ENCODE measurements around the gene ZCCHC14.
"Not testable (repeated sequence)": the region's sequence is repeated elsewhere in the genome, so short reads cannot be mapped to it uniquely, and the experiment has no call there.

The ZCCHC14 gene

DNA sequence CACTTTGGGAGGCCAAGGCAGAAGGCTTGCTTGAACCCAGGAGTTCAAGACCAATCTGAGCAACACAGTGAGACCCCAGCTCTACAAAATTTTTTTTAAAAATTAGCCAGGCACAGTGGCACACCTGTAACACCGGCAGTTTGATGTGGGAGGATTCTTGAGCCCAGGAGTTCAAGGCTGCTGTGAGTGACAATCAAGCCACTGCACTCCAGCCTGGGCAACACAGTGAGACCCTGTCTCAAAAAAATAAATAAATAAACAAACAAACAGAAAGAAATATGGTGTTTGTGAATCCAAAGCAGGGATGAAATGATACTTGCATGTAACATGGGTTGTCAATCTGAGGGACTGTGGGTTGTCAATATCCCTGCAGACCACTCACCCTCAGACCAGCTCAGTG lies 125.9 kb downstream of the ZCCHC14 start:
- H3K9me3 ChIP-seq (ENCODE audit: control insufficient read depth, insufficient read depth, low read length) = no peaks in the 10 kb centered on the region
- TF ChIP-seq, protein P1, sequence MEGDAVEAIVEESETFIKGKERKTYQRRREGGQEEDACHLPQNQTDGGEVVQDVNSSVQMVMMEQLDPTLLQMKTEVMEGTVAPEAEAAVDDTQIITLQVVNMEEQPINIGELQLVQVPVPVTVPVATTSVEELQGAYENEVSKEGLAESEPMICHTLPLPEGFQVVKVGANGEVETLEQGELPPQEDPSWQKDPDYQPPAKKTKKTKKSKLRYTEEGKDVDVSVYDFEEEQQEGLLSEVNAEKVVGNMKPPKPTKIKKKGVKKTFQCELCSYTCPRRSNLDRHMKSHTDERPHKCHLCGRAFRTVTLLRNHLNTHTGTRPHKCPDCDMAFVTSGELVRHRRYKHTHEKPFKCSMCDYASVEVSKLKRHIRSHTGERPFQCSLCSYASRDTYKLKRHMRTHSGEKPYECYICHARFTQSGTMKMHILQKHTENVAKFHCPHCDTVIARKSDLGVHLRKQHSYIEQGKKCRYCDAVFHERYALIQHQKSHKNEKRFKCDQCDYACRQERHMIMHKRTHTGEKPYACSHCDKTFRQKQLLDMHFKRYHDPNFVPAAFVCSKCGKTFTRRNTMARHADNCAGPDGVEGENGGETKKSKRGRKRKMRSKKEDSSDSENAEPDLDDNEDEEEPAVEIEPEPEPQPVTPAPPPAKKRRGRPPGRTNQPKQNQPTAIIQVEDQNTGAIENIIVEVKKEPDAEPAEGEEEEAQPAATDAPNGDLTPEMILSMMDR (IDR thresholded peaks at IDR 0.05; ENCODE audit: low read depth, low read length, poor library complexity, severe bottlenecking) = no peak
- TF ChIP-seq EZH2phosphoT487 (IDR thresholded peaks at IDR 0.05; ENCODE audit: borderline replicate concordance, low read length) = no peak
- H3K4me2 ChIP-seq (ENCODE audit: low read length) = no peak overlapping the region
- H3K9me2 ChIP-seq (replicated peaks; ENCODE audit: control insufficient read depth, low read length) = no peaks in the 10 kb centered on the region
- peaks cover 23% of the 10 kb centered on the region for H3K36me3 ChIP-seq (ENCODE audit: control insufficient read depth, low read length)
- H3K27me3 ChIP-seq (ENCODE audit: control insufficient read depth, low read length) = no peaks in the 10 kb centered on the region
- peaks cover 81% of the 10 kb centered on the region for H3K79me2 ChIP-seq (ENCODE audit: control insufficient read depth, low read length)
- H4K20me1 ChIP-seq (ENCODE audit: control insufficient read depth, insufficient read depth, low read depth, low read length) = peaks cover 15% of the 10 kb centered on the region
- peaks cover 2% of the 10 kb centered on the region; the same call in 1 of the 2 replicates for H3F3A ChIP-seq (ENCODE audit: control insufficient read depth, insufficient read depth)
- H3K4me3 ChIP-seq (ENCODE audit: low read length) = no peak overlapping the region
- peaks cover 27% of the 10 kb centered on the region for H3K4me1 ChIP-seq (ENCODE audit: control insufficient read depth, low read length)
- H3K27ac ChIP-seq (ENCODE audit: low read depth, low read length) = no peak overlapping the region

DNA sequence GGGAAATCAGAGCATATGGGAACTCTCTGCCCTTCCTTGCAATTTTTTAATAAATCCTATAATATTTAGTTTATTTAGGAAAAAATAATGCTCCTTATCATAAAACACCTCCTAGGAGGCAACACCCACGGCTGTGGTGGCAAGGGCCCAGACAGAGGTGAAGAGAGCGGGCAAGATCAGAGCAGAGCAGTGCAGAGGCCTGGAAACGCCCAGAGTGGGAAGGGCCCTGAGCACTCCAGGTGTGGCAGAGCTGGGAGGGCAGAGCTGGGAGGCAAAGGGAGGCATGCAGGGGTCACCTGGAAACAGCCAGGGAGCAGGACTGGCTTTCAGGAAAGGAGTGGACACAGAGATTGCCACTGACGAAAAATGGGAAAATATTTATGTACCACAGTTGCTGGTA lies 126.5 kb downstream of the ZCCHC14 start:
- H3K27me3 ChIP-seq (ENCODE audit: control insufficient read depth, low read length) = no peaks in the 10 kb centered on the region
- H3F3A ChIP-seq (ENCODE audit: control insufficient read depth, insufficient read depth) = peaks cover 2% of the 10 kb centered on the region; the same call in 1 of the 2 replicates
- peaks cover 15% of the 10 kb centered on the region for H4K20me1 ChIP-seq (ENCODE audit: control insufficient read depth, insufficient read depth, low read depth, low read length)
- H3K9me2 ChIP-seq (replicated peaks; ENCODE audit: control insufficient read depth, low read length) = no peaks in the 10 kb centered on the region
- no peak overlapping the region for H3K27ac ChIP-seq (ENCODE audit: low read depth, low read length)
- no peaks in the 10 kb centered on the region for H3K9me3 ChIP-seq (ENCODE audit: control insufficient read depth, insufficient read depth, low read length)
- peaks cover 27% of the 10 kb centered on the region for H3K4me1 ChIP-seq (ENCODE audit: control insufficient read depth, low read length)
- peaks cover 75% of the 10 kb centered on the region for H3K79me2 ChIP-seq (ENCODE audit: control insufficient read depth, low read length)
- no peak overlapping the region for H3K4me3 ChIP-seq (ENCODE audit: low read length)
- peaks cover 28% of the 10 kb centered on the region for H3K36me3 ChIP-seq (ENCODE audit: control insufficient read depth, low read length)
- TF ChIP-seq EZH2phosphoT487 (IDR thresholded peaks at IDR 0.05; ENCODE audit: borderline replicate concordance, low read length) = no peak
- H3K4me2 ChIP-seq (ENCODE audit: low read length) = no peak overlapping the region

DNA sequence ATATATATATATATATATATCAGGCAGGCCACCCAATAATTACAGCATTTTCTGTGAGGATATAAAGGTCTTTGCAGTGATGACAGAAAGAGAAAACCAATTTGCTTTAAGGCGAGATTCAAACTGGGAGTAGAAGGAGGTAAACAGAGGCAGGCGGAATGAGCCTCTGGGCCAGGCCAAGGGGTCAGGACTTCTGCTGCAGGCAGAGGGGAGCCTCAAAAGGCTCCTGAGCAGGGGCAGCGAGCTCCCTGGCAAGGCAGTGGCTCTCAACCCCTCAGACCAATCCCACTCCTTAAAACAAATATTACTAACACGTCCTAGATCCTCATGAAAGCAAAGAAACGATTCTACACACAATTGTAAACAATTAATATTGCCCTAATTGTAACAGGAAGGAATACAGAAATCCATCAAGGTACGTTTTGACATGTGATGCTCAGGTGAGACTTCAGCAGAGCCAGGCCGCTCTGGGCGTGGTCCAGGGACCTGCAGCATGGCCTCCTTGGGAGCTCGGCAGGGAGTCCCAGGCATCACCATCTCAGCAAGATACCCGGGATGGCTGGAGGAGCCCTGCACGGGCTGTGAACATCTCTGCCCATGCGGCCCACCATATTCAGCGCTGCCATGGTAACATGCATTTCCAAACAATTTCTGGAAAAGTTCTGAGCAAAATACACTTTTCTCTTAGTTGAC lies 127.7 kb downstream of the ZCCHC14 start:
- Histone ChIP-seq H3K9me2 (replicated peaks; ENCODE audit: control insufficient read depth, low read length) (no peaks in the 10 kb centered on the region), H3K27ac (ENCODE audit: low read depth, low read length) (no peak overlapping the region), H3K79me2 (ENCODE audit: control insufficient read depth, low read length) (peaks cover 64% of the 10 kb centered on the region), H3K9me3 (ENCODE audit: control insufficient read depth, insufficient read depth, low read length) (no peaks in the 10 kb centered on the region), H3K4me3 (ENCODE audit: low read length) (no peak overlapping the region), H3K4me1 (ENCODE audit: control insufficient read depth, low read length) (peaks cover 25% of the 10 kb centered on the region), H4K20me1 (ENCODE audit: control insufficient read depth, insufficient read depth, low read depth, low read length) (peaks cover 13% of the 10 kb centered on the region), H3K27me3 (ENCODE audit: control insufficient read depth, low read length) (no peaks in the 10 kb centered on the region), H3F3A (ENCODE audit: control insufficient read depth, insufficient read depth) (peaks cover 2% of the 10 kb centered on the region; the same call in 1 of the 2 replicates), H3K4me2 (ENCODE audit: low read length) (no peak overlapping the region), H3K36me3 (ENCODE audit: control insufficient read depth, low read length) (peaks cover 31% of the 10 kb centered on the region)
- TF ChIP-seq EZH2phosphoT487 (IDR thresholded peaks at IDR 0.05; ENCODE audit: borderline replicate concordance, low read length) = no peak

DNA sequence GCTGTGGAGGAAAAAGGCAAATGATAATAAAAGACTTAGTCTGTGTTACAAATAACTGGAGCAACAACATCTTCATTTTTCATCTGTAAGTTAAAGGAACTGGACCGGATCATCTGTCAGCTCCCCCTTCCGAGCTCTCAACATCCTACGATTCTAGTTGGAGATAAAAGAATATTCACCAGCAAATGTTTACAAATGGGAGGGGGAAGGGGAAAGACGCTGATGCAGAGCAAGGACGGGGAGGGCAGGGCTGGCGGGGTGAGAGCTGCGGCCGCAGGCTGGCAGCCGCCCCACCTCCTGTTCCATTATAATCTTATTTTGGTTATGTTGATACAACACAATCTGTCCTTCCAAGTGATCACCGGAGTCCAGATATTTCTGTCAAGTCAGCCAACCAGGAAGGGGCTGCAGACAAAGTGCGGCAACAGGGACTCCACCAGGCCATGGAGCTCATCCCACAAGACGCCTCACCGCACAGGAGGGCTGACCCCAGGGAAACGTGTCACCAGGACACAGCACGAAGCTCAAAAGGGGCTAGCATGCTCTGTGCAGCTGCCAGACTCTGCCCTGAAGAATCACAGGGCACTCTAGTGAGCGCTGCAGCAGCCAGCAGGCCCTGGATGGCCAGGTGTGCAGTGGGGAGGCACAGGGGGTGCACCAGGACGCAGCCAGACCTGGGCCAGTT lies 128.9 kb downstream of the ZCCHC14 start:
- peaks cover 15% of the 10 kb centered on the region for H3K4me1 ChIP-seq (ENCODE audit: control insufficient read depth, low read length)
- no peak overlapping the region for H3K4me2 ChIP-seq (ENCODE audit: low read length)
- peaks cover 40% of the 10 kb centered on the region for H3K36me3 ChIP-seq (ENCODE audit: control insufficient read depth, low read length)
- no peaks in the 10 kb centered on the region for H3K27me3 ChIP-seq (ENCODE audit: control insufficient read depth, low read length)
- H3K9me3 ChIP-seq (ENCODE audit: control insufficient read depth, insufficient read depth, low read length) = no peaks in the 10 kb centered on the region
- no peak overlapping the region for H3K27ac ChIP-seq (ENCODE audit: low read depth, low read length)
- H4K20me1 ChIP-seq (ENCODE audit: control insufficient read depth, insufficient read depth, low read depth, low read length) = peaks cover 6% of the 10 kb centered on the region
- H3K79me2 ChIP-seq (ENCODE audit: control insufficient read depth, low read length) = peaks cover 52% of the 10 kb centered on the region
- peaks cover 2% of the 10 kb centered on the region; the same call in 1 of the 2 replicates for H3F3A ChIP-seq (ENCODE audit: control insufficient read depth, insufficient read depth)
- TF ChIP-seq EZH2phosphoT487 (IDR thresholded peaks at IDR 0.05; ENCODE audit: borderline replicate concordance, low read length) = no peak
- TF ChIP-seq, protein P1 (IDR thresholded peaks at IDR 0.05; ENCODE audit: low read depth, low read length, poor library complexity, severe bottlenecking) = no peak
- H3K4me3 ChIP-seq (ENCODE audit: low read length) = no peak overlapping the region
- H3K9me2 ChIP-seq (replicated peaks; ENCODE audit: control insufficient read depth, low read length) = no peaks in the 10 kb centered on the region

DNA sequence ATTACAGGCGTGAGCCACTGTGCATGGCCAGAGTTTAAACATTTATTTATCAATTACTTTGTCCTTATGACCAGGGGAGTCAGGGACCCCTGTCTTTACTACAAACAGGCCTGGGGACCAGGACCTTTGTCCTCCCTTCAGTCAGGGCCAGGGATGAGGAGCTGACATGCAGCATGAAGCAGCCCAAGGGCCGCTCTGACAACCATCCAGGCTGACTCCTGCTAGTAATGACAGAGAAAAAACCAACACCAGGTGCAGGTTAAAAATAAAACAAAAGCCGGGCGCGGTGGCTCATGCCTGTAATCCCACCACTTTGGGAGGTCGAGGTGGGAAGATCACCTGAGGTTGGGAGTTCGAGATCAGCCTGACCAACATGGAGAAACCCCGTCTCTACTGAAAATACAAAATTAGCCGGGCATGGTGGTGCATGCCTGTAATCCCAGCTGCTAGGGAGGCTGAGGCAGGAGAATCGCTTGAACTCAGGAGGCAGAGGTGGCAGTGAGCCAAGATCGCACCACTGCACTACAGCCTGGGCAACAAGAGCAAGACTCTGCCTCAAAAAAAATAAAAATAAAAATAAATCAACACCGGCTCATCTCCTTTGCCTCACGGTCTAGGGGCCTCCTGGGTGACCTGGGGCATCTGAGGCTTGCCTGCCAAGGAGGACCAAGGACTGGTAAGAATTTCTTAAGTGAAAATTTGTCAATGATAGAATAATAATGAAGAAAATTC lies 129.8 kb downstream of the ZCCHC14 start:
- H4K20me1 ChIP-seq (ENCODE audit: control insufficient read depth, insufficient read depth, low read depth, low read length); H3K27me3 ChIP-seq (ENCODE audit: control insufficient read depth, low read length); H3K27ac ChIP-seq (ENCODE audit: low read depth, low read length); H3F3A ChIP-seq (ENCODE audit: control insufficient read depth, insufficient read depth); H3K9me2 ChIP-seq (replicated peaks; ENCODE audit: control insufficient read depth, low read length); H3K4me1 ChIP-seq (ENCODE audit: control insufficient read depth, low read length); H3K4me2 ChIP-seq (ENCODE audit: low read length); H3K9me3 ChIP-seq (ENCODE audit: control insufficient read depth, insufficient read depth, low read length); H3K4me3 ChIP-seq (ENCODE audit: low read length): not testable (repeated sequence)
- Histone ChIP-seq H3K36me3 (ENCODE audit: control insufficient read depth, low read length) (peaks cover 49% of the 10 kb centered on the region), H3K79me2 (ENCODE audit: control insufficient read depth, low read length) (peaks cover 44% of the 10 kb centered on the region)

Data from DOHH2 (cell line).